Activated naive CD4-positive, alpha-beta T cell treated with anti-CD3 and anti-CD28 coated beads, Interleukin-2, amount 50 U/mL, for 24 hours (primary cell): ENCODE results near the gene TMEM106A.
"Not testable (repeated sequence)": the region's sequence is repeated elsewhere in the genome, so short reads cannot be mapped to it uniquely, and the experiment has no call there.

Experiments
- H3K27ac Mint-ChIP-seq: one replicate; pipeline ENCODE4 v1.8.0; 2021; ENCODE audit warnings: mild to moderate bottlenecking, mixed read lengths
- H3K27me3 Mint-ChIP-seq: one replicate; pipeline ENCODE4 v1.8.0; 2021; ENCODE audit warnings: mixed read lengths
- H3K36me3 Mint-ChIP-seq: one replicate; pipeline ENCODE4 v1.8.0; 2021; ENCODE audit warnings: mixed read lengths
- H3K4me1 Mint-ChIP-seq: one replicate; pipeline ENCODE4 v1.8.0; 2021; ENCODE audit warnings: mixed read lengths
- H3K4me3 Mint-ChIP-seq: one replicate; pipeline ENCODE4 v1.8.0; 2021; ENCODE audit warnings: mild to moderate bottlenecking, mixed read lengths
- H3K9me3 Mint-ChIP-seq: one replicate; pipeline ENCODE4 v1.8.0; 2021; ENCODE audit warnings: mixed read lengths

The TMEM106A gene

GRCh38 chr17:43211480-43212402 lies at the start of gene TMEM106A:
Gene TMEM106A, plus strand, starts transcription at chr17:43211875. Its CDS starts 1,167 bp downstream, at chr17:43213042.
- H3K4me1 Mint-ChIP-seq: peaks cover 39% of the 10 kb centered on the region
- H3K4me3 Mint-ChIP-seq: peak within 1 kb of the TSS; percentile 98
- H3K9me3 Mint-ChIP-seq: no peaks in the 10 kb centered on the region
- peaks cover 13% of the 10 kb centered on the region for H3K36me3 Mint-ChIP-seq
- peak within 1 kb of the TSS; percentile 97 for H3K27ac Mint-ChIP-seq
- H3K27me3 Mint-ChIP-seq: no peaks in the 10 kb centered on the region

- not testable (repeated sequence) for H3K4me3 Mint-ChIP-seq, H3K27me3 Mint-ChIP-seq, H3K9me3 Mint-ChIP-seq, H3K36me3 Mint-ChIP-seq, H3K4me1 Mint-ChIP-seq
- H3K27ac Mint-ChIP-seq: peak overlapping the region; percentile 19
Measured at GRCh38 chr17:43165971-43166370, 45.7 kb upstream of the TMEM106A start.

DNA sequence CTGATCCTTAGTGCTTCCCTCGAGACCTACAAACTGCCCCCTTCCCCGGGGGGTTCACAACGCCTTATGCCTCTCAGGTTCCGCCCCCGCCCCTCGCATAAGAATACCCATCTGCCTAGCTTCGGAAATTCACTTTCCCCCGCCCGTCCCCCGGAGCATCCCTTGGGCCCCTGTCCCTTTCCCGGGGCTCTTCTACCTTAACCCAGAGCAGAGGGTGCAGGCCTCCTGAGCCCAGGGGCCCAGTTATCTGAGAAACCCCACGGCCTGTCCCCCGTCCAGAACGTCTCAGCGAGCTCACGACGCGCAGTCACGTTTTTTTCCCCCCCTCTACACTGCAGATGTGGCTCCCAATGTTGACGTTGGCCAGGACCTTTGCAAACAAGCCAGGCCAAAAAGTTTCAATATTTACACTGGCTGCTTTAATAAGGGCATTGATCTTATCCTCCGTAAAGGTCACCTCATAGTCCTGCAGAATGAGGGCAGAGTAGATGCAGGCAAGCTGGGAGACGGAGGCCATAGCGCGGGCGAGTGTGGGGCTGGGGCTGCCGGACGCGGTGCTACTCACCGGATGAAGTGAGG lies 42.0 kb upstream of the TMEM106A start:
- H3K36me3 Mint-ChIP-seq: peaks cover 2% of the 10 kb centered on the region
- no peak overlapping the region for H3K27ac Mint-ChIP-seq
- H3K4me3 Mint-ChIP-seq: no peak overlapping the region
- peaks cover 25% of the 10 kb centered on the region for H3K4me1 Mint-ChIP-seq
- no peaks in the 10 kb centered on the region for H3K9me3 Mint-ChIP-seq
- H3K27me3 Mint-ChIP-seq: no peaks in the 10 kb centered on the region

- peaks cover 29% of the 10 kb centered on the region for H3K4me1 Mint-ChIP-seq
- H3K9me3 Mint-ChIP-seq: no peaks in the 10 kb centered on the region
- H3K4me3 Mint-ChIP-seq: no peak overlapping the region
- no peak overlapping the region for H3K27ac Mint-ChIP-seq
- H3K36me3 Mint-ChIP-seq: peaks cover 2% of the 10 kb centered on the region
- no peaks in the 10 kb centered on the region for H3K27me3 Mint-ChIP-seq
Measured at GRCh38 chr17:43170140-43170765, 41.4 kb upstream of the TMEM106A start.

GRCh38 chr17:43170766-43171585 lies 40.7 kb upstream of the TMEM106A start, which contains the start of gene NBR1:
Gene NBR1, plus strand, starts transcription at chr17:43171214. Its CDS starts 4,586 bp downstream, at chr17:43175800.
- Mint-ChIP-seq H3K27me3 (no peaks in the 10 kb centered on the region), H3K4me3 (no peak within 1 kb of the TSS), H3K9me3 (no peaks in the 10 kb centered on the region), H3K27ac (no peak within 1 kb of the TSS), H3K36me3 (peaks cover 2% of the 10 kb centered on the region), H3K4me1 (peaks cover 34% of the 10 kb centered on the region)

GRCh38 chr17:43171586-43172487 lies 39.8 kb upstream of the TMEM106A start:
- Mint-ChIP-seq H3K27ac (no peak overlapping the region), H3K27me3 (no peaks in the 10 kb centered on the region), H3K9me3 (no peaks in the 10 kb centered on the region)

DNA sequence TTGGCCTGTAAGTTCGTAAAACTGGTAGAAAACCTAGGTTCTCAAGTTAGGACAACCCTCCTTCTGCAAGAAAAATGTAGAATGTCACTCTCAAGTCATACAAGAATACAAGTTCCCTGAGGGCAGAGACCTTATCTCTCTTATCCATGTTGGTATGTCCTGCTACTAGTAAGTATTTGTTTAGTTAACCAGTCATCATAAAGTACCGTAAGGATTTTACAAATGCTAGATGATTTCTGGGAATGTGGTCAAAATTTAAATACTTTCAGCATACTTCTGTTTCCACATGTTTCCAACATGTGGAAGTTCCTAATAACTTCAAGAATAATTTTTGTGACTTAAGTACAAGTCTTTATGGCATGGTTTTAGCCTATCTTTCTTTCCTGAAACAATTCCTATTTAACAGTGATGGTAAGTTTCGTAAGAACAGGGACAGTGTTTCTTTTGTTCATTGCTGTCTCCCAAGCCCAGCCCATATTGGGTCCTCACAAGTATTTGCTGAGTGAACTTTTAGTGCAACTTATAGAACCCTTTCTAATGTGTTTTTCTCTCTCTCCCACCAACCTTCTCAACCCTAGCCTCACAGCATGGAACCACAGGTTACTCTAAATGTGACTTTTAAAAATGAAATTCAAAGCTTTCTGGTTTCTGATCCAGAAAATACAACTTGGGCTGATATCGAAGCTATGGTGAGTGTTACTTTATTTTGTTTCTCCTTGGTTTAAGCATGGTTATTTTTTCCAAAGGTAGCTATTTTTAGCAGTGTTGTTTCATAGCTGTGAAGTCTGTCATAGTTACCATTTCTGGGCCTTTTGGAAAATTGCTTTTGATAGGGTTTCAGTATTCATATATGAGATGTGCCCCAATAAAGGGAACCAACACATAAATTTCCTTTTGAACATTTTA lies 36.2 kb upstream of the TMEM106A start:
- Mint-ChIP-seq H3K9me3 (no peaks in the 10 kb centered on the region), H3K4me1 (peaks cover 55% of the 10 kb centered on the region), H3K36me3 (peaks cover 7% of the 10 kb centered on the region), H3K27me3 (no peaks in the 10 kb centered on the region), H3K4me3 (peak overlapping the region; percentile 74), H3K27ac (peak overlapping the region; percentile 98)

More at GRCh38 chr17:43171586-43172487, 39.8 kb upstream of the TMEM106A start:
- Mint-ChIP-seq H3K4me1 (peaks cover 41% of the 10 kb centered on the region), H3K4me3 (no peak overlapping the region), H3K36me3 (peaks cover 3% of the 10 kb centered on the region)

- Mint-ChIP-seq H3K9me3 (no peaks in the 10 kb centered on the region), H3K4me3 (peak overlapping the region; percentile 74), H3K36me3 (peaks cover 7% of the 10 kb centered on the region), H3K27ac (peak overlapping the region; percentile 98), H3K27me3 (no peaks in the 10 kb centered on the region), H3K4me1 (peaks cover 55% of the 10 kb centered on the region)
Measured at GRCh38 chr17:43176119-43176570, 35.5 kb upstream of the TMEM106A start.

- Mint-ChIP-seq H3K9me3 (no peaks in the 10 kb centered on the region), H3K27ac (no peak overlapping the region), H3K4me1 (peaks cover 4% of the 10 kb centered on the region), H3K4me3 (no peak overlapping the region), H3K36me3 (peaks cover 12% of the 10 kb centered on the region), H3K27me3 (no peaks in the 10 kb centered on the region)
Measured at GRCh38 chr17:43183921-43184320, 27.8 kb upstream of the TMEM106A start.

DNA sequence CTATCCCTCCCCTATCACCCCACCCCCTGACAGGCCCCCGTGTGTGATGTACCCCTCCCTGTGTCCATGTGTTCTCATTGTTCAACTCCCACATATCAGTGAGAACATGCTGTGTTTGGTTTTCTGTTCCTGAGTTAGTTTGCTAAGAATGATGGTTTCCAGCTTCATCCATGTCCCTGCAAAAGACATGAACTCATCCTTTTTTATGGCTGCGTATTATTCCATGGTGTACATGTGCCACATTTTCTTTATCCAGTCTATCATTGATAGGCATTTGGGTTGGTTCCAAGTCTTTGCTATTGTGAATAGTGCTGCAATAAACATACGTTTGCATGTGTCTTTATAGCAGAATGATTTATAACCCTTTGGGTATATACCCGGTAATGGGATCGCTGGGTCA lies 25.0 kb upstream of the TMEM106A start:
- H3K4me3 Mint-ChIP-seq, H3K4me1 Mint-ChIP-seq, H3K27ac Mint-ChIP-seq, H3K27me3 Mint-ChIP-seq, H3K9me3 Mint-ChIP-seq: not testable (repeated sequence)
- peaks cover 14% of the 10 kb centered on the region for H3K36me3 Mint-ChIP-seq

GRCh38 chr17:43193251-43193650 lies 18.4 kb upstream of the TMEM106A start:
- Mint-ChIP-seq H3K36me3 (peaks cover 18% of the 10 kb centered on the region), H3K4me3 (no peak overlapping the region), H3K9me3 (no peaks in the 10 kb centered on the region), H3K4me1 (peaks cover 1% of the 10 kb centered on the region), H3K27me3 (no peaks in the 10 kb centered on the region), H3K27ac (no peak overlapping the region)

GRCh38 chr17:43199633-43200032 lies 12.0 kb upstream of the TMEM106A start:
- Mint-ChIP-seq H3K36me3 (peaks cover 10% of the 10 kb centered on the region), H3K27ac (peak overlapping the region; percentile 66), H3K9me3 (no peaks in the 10 kb centered on the region)

GRCh38 chr17:43200127-43200526 lies 11.5 kb upstream of the TMEM106A start:
- H3K27ac Mint-ChIP-seq: peak overlapping the region; percentile 66
- H3K9me3 Mint-ChIP-seq: no peaks in the 10 kb centered on the region

More at GRCh38 chr17:43199633-43200032, 12.0 kb upstream of the TMEM106A start:
- Mint-ChIP-seq H3K4me1 (peaks cover 6% of the 10 kb centered on the region), H3K27me3 (no peaks in the 10 kb centered on the region), H3K4me3 (no peak overlapping the region)

More at GRCh38 chr17:43200127-43200526, 11.5 kb upstream of the TMEM106A start:
- Mint-ChIP-seq H3K4me3 (no peak overlapping the region), H3K27me3 (no peaks in the 10 kb centered on the region), H3K36me3 (peaks cover 9% of the 10 kb centered on the region), H3K4me1 (peaks cover 6% of the 10 kb centered on the region)
